PC-3 (cell line): ENCODE results near the gene SDK1. TPM values are rescaled to one million over a fixed set of nuclear protein-coding genes. Genes with fewer than 3 reads are reported as not detected.

Source experiments
- ATAC-seq: fragments of 200-7000 bp; cut with Tn5 transposase; 2 replicates; pipeline ENCODE4 v1.9.1; 2020; ENCODE audit warnings: mild to moderate bottlenecking, moderate library complexity
- BruUV-seq: library from RNA; stranded (reverse); fragments of 400-500 nt; replicated peaks from 2 replicates; lab custom pipeline; 2021; lab: Mats Ljungman, UMichigan
- CTCF ChIA-PET: fragments of 300-600 bp; sonication (Branson Sonifier 250); formaldehyde crosslinking; loops from one replicate; lab custom pipeline; 2022; ENCODE audit warnings: antibody characterized with exemption; lab: Charles Lee
- POLR2A ChIA-PET: fragments of 300-600 bp; sonication (Branson Sonifier 250); formaldehyde crosslinking; loops from one replicate; lab custom pipeline; 2022; ENCODE audit warnings: antibody characterized with exemption; ENCODE audit not compliant: unreplicated experiment; lab: Charles Lee
- DNase-seq: peaks from one replicate; pipeline ENCODE4 v3.0.0-alpha.2; 2015
- H2AFZ ChIP-seq: fragments of 300-600 bp; sonication (generic); 2 replicates; pipeline ENCODE4 v1.6.0; 2016; ENCODE audit warnings: antibody characterized with exemption, low read length
- H3F3A ChIP-seq: fragments of 300-600 bp; sonication (generic); one replicate; pipeline ENCODE4 v1.6.0; 2017; ENCODE audit warnings: antibody characterized with exemption, low read length, control low read depth, mild to moderate bottlenecking; ENCODE audit not compliant: unreplicated experiment
- H3K27ac ChIP-seq: fragments of 300-600 bp; sonication (generic); 2 replicates; pipeline ENCODE4 v1.5.1; 2016; ENCODE audit warnings: mild to moderate bottlenecking, low read length
- H3K27me3 ChIP-seq: fragments of 300-600 bp; sonication (generic); 2 replicates; pipeline ENCODE4 v1.6.1; 2016; ENCODE audit warnings: low read length, mixed read lengths
- H3K36me3 ChIP-seq: fragments of 300-600 bp; sonication (generic); 2 replicates; pipeline ENCODE4 v1.6.1; 2016; ENCODE audit warnings: low read depth, mixed run types, low read length, mixed read lengths
- H3K4me1 ChIP-seq: fragments of 300-600 bp; sonication (generic); 2 replicates; pipeline ENCODE4 v1.5.1; 2016; ENCODE audit warnings: low read length; ENCODE audit not compliant: insufficient read depth
- H3K4me2 ChIP-seq: fragments of 300-600 bp; sonication (generic); 2 replicates; pipeline ENCODE4 v1.6.0; 2016; ENCODE audit warnings: low read length
- H3K4me3 ChIP-seq: fragments of 300-600 bp; sonication (generic); 2 replicates; pipeline ENCODE4 v1.5.1; 2016; ENCODE audit warnings: mild to moderate bottlenecking, low read length, mixed read lengths
- H3K79me2 ChIP-seq: fragments of 300-600 bp; sonication (generic); 2 replicates; pipeline ENCODE4 v1.6.1; 2017; ENCODE audit warnings: low read length, mixed read lengths
- H3K9ac ChIP-seq: fragments of 300-600 bp; sonication (generic); 2 replicates; pipeline ENCODE4 v1.6.0; 2016; ENCODE audit warnings: mild to moderate bottlenecking, low read length
- H3K9me2 ChIP-seq: fragments of 300-600 bp; sonication (generic); replicated peaks from 2 replicates; pipeline ENCODE4 v1.6.1; 2016; ENCODE audit warnings: mixed run types, low read length, mixed read lengths
- H3K9me3 ChIP-seq: fragments of 300-600 bp; sonication (generic); 2 replicates; pipeline ENCODE4 v1.6.1; 2016; ENCODE audit warnings: low read length, mixed read lengths
- H4K20me1 ChIP-seq: fragments of 300-600 bp; sonication (generic); 2 replicates; pipeline ENCODE4 v1.6.1; 2016; ENCODE audit warnings: low read length, mixed read lengths
- EZH2 ChIP-seq: fragments of 300-600 bp; sonication (generic); IDR thresholded peaks from one replicate; pipeline ENCODE4 v1.6.1; 2017; ENCODE audit warnings: antibody characterized with exemption, mild to moderate bottlenecking, low read length; ENCODE audit not compliant: unreplicated experiment
- EZH2phosphoT487 ChIP-seq: fragments of 300-600 bp; sonication (generic); IDR thresholded peaks from 2 replicates; pipeline ENCODE4 v1.6.1; 2018; ENCODE audit warnings: mild to moderate bottlenecking, antibody characterized with exemption, low read length, borderline replicate concordance
- intact Hi-C: fragments of 100-400 bp; cut with micrococcal nuclease; formaldehyde crosslinking; loops from 2 replicates; pipeline ENCODE4 v1.9.0; 2023
- total RNA-seq: library from RNA; depleted of rRNA; stranded (reverse); fragments of >200 nt; gene quantifications from 2 replicates; pipeline ENCODE4 v1.2.3, GENCODE V29; 2014
- TF ChIP-seq, protein P1 (sequence below): fragments of 300-600 bp; sonication (generic); conservative IDR thresholded peaks from 2 replicates; pipeline ENCODE4 v1.5.1; 2017; ENCODE audit warnings: antibody characterized with exemption, low read depth, mild to moderate bottlenecking, low read length

The SDK1 gene
- total RNA-seq, 1 experiment from 2014 or later: 2.8 TPM

DNA sequence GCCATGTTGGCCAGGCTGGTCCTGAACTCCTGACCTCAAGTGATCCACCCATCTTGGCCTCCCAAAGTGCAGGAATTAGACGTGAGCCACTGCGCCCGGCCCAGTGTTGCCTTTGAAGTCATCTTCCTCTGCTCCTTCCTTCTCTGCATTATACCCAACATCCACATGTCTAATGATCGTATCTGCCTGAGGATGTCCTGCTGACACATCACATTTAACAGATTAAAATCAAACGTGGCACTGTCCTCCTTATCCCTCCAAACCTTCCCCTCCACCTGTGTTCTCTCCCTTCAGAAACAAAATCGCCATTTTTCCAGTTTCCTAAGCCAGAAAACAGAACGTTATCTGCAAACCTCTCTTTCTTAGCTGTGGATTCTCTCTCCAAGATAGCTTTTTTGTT lies 8.4 kb upstream of the SDK1 start:
- H3K9me2 ChIP-seq: no peaks in the 10 kb centered on the region
- no peak overlapping the region for H2AFZ ChIP-seq
- DNase-seq (no peak), ATAC-seq (no peak)
- no peaks in the 10 kb centered on the region for H3F3A ChIP-seq
- intact Hi-C loops: no loop called here
- H3K4me2 ChIP-seq: no peak overlapping the region
- no peak overlapping the region for H3K9ac ChIP-seq
- no peak overlapping the region for H3K27ac ChIP-seq
- BruUV-seq: no TSS peak
- H3K36me3 ChIP-seq: no peaks in the 10 kb centered on the region
- H3K4me1 ChIP-seq: no peaks in the 10 kb centered on the region
- H3K79me2 ChIP-seq: no peaks in the 10 kb centered on the region
- H4K20me1 ChIP-seq: no peaks in the 10 kb centered on the region
- H3K9me3 ChIP-seq: no peaks in the 10 kb centered on the region
- CTCF ChIA-PET: no interaction called here
- no peak overlapping the region for H3K4me3 ChIP-seq
- H3K27me3 ChIP-seq: no peaks in the 10 kb centered on the region
- POLR2A ChIA-PET: interaction anchor here (0.9 kb wide), 1 partner anchor 20 kb away, joined by 3 read pairs; no protein-coding TSS in a partner anchor
- TF ChIP-seq EZH2phosphoT487: no peak
- TF ChIP-seq, protein P1, sequence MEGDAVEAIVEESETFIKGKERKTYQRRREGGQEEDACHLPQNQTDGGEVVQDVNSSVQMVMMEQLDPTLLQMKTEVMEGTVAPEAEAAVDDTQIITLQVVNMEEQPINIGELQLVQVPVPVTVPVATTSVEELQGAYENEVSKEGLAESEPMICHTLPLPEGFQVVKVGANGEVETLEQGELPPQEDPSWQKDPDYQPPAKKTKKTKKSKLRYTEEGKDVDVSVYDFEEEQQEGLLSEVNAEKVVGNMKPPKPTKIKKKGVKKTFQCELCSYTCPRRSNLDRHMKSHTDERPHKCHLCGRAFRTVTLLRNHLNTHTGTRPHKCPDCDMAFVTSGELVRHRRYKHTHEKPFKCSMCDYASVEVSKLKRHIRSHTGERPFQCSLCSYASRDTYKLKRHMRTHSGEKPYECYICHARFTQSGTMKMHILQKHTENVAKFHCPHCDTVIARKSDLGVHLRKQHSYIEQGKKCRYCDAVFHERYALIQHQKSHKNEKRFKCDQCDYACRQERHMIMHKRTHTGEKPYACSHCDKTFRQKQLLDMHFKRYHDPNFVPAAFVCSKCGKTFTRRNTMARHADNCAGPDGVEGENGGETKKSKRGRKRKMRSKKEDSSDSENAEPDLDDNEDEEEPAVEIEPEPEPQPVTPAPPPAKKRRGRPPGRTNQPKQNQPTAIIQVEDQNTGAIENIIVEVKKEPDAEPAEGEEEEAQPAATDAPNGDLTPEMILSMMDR: no peak
- no peak for TF ChIP-seq EZH2

DNA sequence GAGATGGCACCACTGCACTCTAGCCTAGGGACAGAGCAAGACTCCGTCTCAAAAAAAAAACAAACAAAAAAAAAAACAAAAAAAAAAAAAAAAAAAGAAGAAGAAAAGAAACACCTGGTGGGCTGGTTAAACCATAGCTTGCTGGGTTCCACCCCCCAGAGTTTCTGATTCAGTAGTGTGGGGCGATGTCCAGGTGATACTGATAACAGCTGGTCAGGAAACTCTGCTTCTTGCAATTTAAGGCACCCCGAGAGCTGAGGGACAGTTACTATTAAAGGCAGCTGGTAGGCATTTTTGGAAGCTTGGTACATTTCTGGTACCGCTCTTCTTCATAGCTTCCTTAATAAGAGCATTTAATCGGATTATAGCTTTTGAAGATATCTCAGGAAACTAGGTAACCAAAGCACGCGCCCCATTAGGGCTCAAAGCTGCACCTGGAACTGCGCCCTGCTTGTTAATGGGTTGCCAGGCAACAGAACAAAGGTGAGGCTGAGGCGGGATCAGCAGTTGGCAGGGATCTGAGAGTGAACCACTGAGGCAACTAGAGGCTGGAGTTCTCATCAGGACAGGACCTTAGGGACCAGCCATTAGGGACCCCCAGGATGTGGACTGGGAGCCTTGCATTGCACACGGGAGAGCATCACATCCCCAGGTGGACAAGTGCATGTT lies 6.5 kb upstream of the SDK1 start:
- no peak overlapping the region for H2AFZ ChIP-seq
- no peaks in the 10 kb centered on the region for H3K9me2 ChIP-seq
- H3K9me3 ChIP-seq: no peaks in the 10 kb centered on the region
- no TSS peak for BruUV-seq
- H3K9ac ChIP-seq: no peak overlapping the region
- no peaks in the 10 kb centered on the region for H3K4me1 ChIP-seq
- no peaks in the 10 kb centered on the region for H3K79me2 ChIP-seq
- H3K27me3 ChIP-seq: no peaks in the 10 kb centered on the region
- no peaks in the 10 kb centered on the region for H3K36me3 ChIP-seq
- H3K4me2 ChIP-seq: no peak overlapping the region
- intact Hi-C loops: no loop called here
- no peaks in the 10 kb centered on the region for H4K20me1 ChIP-seq
- ChIA-PET CTCF (no interaction called here), POLR2A (interaction anchor here (0.5 kb wide), 1 partner anchor 442 kb away, joined by 3 read pairs; no protein-coding TSS in a partner anchor)
- TF ChIP-seq, protein P1: no peak
- TF ChIP-seq EZH2 (no peak), EZH2phosphoT487 (no peak)
- H3F3A ChIP-seq: no peaks in the 10 kb centered on the region
- ATAC-seq (no peak), DNase-seq (peak; percentile 7)
- no peak overlapping the region for H3K4me3 ChIP-seq
- H3K27ac ChIP-seq: no peak overlapping the region
